Activated CD4-positive, alpha-beta T cell treated with anti-CD3 and anti-CD28 coated beads, Interleukin-2, amount 10 ng/mL, durations not matched to agents 7 days and 5 days (primary cell): ENCODE measurements around the gene SPC24. TPM values are rescaled to one million over a fixed set of nuclear protein-coding genes. Genes with fewer than 3 reads are reported as not detected.
"Not testable (repeated sequence)": the region's sequence is repeated elsewhere in the genome, so short reads cannot be mapped to it uniquely, and the experiment has no call there.

Experiments
- CTCF ChIA-PET: fragments of 350-600 bp; sonication (Branson Sonifier 250); formaldehyde crosslinking; loops from one replicate; lab custom pipeline; 2021; ENCODE audit warnings: antibody characterized with exemption; lab: Charles Lee
- POLR2A ChIA-PET: fragments of 350-600 bp; sonication (Branson Sonifier 250); formaldehyde crosslinking; loops from one replicate; lab custom pipeline; 2021; ENCODE audit warnings: antibody characterized with exemption; lab: Charles Lee
- DNase-seq: peaks from one replicate; pipeline ENCODE4 v3.0.0-alpha.2; 2020
- H3K27ac Mint-ChIP-seq: one replicate; pipeline ENCODE4 v1.8.0; 2021; ENCODE audit warnings: mild to moderate bottlenecking, moderate library complexity, mixed read lengths
- H3K27me3 Mint-ChIP-seq: one replicate; pipeline ENCODE4 v1.8.0; 2021; ENCODE audit warnings: mixed read lengths
- H3K36me3 Mint-ChIP-seq: one replicate; pipeline ENCODE4 v1.8.0; 2021; ENCODE audit warnings: low read depth, mixed read lengths
- H3K4me1 Mint-ChIP-seq: one replicate; pipeline ENCODE4 v1.8.0; 2021; ENCODE audit warnings: mixed read lengths
- H3K4me3 Mint-ChIP-seq: one replicate; pipeline ENCODE4 v1.8.0; 2021; ENCODE audit warnings: mild to moderate bottlenecking, moderate library complexity, mixed read lengths
- H3K9me3 Mint-ChIP-seq: one replicate; pipeline ENCODE4 v1.8.0; 2021; ENCODE audit warnings: mixed read lengths
- total RNA-seq, 2 experiments: library from RNA; stranded (reverse); gene quantifications; one replicate each; pipeline ENCODE4 v1.2.3, GENCODE V29; 2021

Gene SPC24
- total RNA-seq, 2 experiments from 2014 or later: 80.4 to 97.3 TPM

DNA sequence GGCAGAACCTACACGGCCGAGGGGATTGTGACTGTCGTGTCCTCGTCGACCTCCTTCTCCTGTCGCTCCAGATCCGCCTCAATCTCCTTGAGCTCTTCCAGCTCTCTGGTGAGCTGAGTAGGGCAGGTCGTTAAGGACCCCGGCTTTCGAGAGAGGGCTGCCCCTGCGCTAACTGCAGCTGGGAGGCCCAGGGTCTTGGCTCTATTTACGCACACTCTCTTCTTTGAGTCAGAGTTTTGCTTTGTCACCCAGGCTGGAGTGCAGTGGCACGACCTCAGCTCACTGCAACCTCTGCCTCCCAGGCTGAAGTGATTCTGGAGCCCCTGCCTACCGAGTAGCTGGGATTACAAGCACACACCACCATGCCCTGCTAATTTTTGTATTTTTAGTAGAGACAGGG is 7.6 kb downstream of the SPC24 start:
- no peak for DNase-seq
- Mint-ChIP-seq H3K4me1 (peaks cover 22% of the 10 kb centered on the region), H3K36me3 (peaks cover 57% of the 10 kb centered on the region), H3K27ac (no peak overlapping the region), H3K27me3 (no peaks in the 10 kb centered on the region), H3K4me3 (no peak overlapping the region), H3K9me3 (no peaks in the 10 kb centered on the region)
- ChIA-PET CTCF (interaction anchor here (0.6 to 1.0 kb wide), 2 partner anchors 10 to 59 kb away, joined by 4 to 5 read pairs; no protein-coding TSS in a partner anchor), POLR2A (interaction anchor here (0.6 kb wide), 1 partner anchor 53 kb away, joined by 3 read pairs; no protein-coding TSS in a partner anchor)

DNA sequence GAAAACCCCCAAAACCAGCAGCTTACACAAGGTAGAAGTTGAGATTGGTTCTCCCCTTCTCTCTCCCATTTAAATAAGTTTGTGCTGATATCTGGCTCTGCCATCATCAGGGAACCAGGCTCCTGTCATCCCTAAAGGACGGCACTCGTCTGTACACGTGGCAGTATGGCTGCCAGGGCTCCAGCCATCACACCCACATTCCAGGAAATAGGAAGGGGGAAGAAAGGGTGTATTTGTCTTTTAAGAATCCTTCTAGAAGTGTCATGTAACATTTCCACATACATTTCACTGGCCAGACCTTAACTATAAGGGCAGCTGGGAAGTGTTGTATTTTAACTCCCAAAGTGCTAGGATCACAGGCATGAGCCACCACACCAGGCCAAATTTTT is 10.1 kb downstream of the SPC24 start:
- CTCF ChIA-PET: no interaction called here
- Mint-ChIP-seq H3K27ac (no peak overlapping the region), H3K27me3 (no peaks in the 10 kb centered on the region), H3K9me3 (no peaks in the 10 kb centered on the region), H3K36me3 (peaks cover 44% of the 10 kb centered on the region), H3K4me1 (peaks cover 9% of the 10 kb centered on the region), H3K4me3 (no peak overlapping the region)
- POLR2A ChIA-PET: no interaction called here
- no peak for DNase-seq

DNA sequence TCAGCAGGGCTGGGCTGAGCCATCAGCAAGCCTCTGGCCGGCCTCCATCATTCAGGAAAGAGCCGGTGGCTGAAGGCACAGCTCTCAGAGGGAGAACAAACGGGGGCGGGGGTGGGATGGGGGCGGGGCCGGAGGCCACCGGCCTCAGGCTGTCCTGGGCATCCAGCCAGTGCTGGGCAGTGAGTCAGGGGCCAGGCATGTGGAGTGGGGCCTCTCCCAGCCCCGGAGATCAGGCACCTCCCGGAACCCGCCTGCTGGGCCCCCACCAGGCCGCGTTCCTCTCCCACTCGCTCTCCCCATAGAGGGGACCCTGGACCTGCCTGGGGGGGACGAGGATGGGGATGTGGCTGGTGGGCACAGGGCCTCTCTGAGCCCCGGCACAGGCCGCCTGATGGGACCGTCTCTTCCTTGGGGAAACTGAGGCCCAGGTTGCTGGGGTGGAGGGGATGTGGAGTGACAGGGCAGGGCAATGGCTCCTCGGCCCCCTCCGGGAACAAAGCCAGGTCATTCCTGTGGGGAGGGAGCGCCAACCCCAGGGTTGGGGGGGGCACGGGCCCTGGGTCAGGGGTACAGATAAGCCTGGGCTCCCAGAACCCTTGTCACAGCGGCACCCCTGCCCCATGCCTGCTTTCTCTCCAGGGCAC is 12.9 kb downstream of the SPC24 start:
- Mint-ChIP-seq H3K36me3 (peaks cover 28% of the 10 kb centered on the region), H3K27me3 (peaks cover 1% of the 10 kb centered on the region), H3K4me1 (peaks cover 15% of the 10 kb centered on the region), H3K27ac (no peak overlapping the region), H3K4me3 (no peak overlapping the region), H3K9me3 (no peaks in the 10 kb centered on the region)
- CTCF ChIA-PET: interaction anchor here (1.4 kb wide), 1 partner anchor 12 kb away, joined by 3 read pairs; no protein-coding TSS in a partner anchor
- POLR2A ChIA-PET: no interaction called here
- DNase-seq: no peak

DNA sequence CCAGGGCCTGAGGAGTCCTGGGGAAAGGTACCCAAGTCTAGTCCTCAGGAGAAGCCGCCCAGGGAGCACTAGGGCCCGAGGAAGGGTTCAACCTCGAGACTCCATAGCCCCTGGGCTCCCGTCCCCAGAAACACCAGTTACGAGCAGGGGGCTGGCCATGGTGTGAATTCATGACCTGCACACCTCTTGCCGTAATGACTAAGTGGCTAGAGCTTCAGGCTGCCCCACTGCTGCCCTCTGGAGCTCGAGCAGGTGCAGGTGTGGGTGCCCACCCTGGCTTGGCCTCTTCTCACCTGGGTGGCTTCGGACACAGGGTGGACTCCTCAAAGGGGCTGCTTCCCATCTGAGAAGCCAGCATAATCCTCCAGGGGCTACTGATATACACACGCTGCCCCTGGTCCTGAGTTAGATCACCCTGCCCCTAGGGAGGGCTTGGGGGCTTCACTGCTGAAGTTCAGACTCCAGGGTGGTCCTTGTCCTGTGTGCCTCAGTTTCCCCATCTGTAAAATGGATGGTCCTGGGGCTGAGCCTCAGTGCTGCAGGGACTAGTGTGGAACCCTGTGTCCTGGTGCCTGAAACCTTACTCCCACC is 13.6 kb downstream of the SPC24 start:
- H3K4me1 Mint-ChIP-seq: peaks cover 20% of the 10 kb centered on the region
- ChIA-PET POLR2A (no interaction called here), CTCF (interaction anchor here (1.4 kb wide), 1 partner anchor 11 kb away, joined by 3 read pairs; no protein-coding TSS in a partner anchor)

DNA sequence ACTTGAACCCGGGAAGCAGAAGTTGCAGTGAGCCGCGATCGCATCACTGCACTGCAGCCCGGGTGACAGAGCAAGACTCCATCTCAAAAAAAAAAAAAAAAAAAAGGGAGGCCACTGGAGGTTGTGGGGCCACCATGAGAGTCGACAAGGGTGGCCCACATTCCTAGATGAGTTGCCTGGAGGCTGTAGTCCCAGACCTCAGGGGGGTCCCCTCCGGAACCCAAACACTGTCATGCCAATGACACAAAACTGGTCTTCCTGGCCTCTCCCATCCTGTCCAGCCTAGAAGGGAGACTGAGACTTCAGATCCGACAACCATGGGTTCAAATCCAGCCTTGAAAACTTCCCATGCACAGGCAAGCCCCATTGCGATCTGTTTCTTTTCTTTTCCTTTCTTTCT is 14.7 kb downstream of the SPC24 start:
- no peak overlapping the region for H3K27ac Mint-ChIP-seq
- H3K4me1 Mint-ChIP-seq: peaks cover 21% of the 10 kb centered on the region
- CTCF ChIA-PET: no interaction called here
- POLR2A ChIA-PET: interaction anchor here (0.6 kb wide), 1 partner anchor 382 kb away, joined by 12 read pairs; no protein-coding TSS in a partner anchor
- no peaks in the 10 kb centered on the region for H3K9me3 Mint-ChIP-seq
- H3K4me3 Mint-ChIP-seq: no peak overlapping the region
- no peak for DNase-seq
- peaks cover 12% of the 10 kb centered on the region for H3K36me3 Mint-ChIP-seq
- peaks cover 1% of the 10 kb centered on the region for H3K27me3 Mint-ChIP-seq

More for the DNA sequence above, 13.6 kb downstream of the SPC24 start:
- Mint-ChIP-seq H3K4me3 (no peak overlapping the region), H3K9me3 (no peaks in the 10 kb centered on the region), H3K27ac (no peak overlapping the region), H3K27me3 (peaks cover 1% of the 10 kb centered on the region), H3K36me3 (peaks cover 22% of the 10 kb centered on the region)
- DNase-seq: no peak

DNA sequence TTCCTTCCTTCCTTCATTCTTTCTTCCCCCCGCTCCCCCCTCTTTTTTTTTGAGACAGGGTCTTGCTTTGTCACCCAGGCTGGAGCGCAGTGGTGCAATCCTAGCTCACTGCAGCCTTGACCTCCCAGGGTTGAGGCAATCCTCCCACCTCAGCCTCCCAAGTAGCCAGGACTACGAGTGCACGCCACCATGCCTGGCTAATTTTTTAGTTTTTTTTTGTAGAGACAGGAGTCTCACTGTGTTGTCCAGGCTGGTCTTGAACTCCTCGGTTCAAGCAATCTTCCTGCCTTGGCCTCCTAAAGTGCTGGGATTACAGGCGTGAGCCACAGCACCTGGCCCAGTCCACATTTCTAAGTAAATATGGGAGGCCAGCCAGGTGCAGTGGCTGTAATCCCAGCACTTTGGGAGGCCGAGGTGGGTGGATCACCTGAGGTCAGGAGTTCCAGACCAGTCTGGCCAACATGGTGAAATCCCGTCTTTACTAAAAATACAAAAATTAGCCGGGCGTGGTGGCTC is 15.5 kb downstream of the SPC24 start:
- H3K4me1 Mint-ChIP-seq: peaks cover 20% of the 10 kb centered on the region
- DNase-seq, POLR2A ChIA-PET, H3K9me3 Mint-ChIP-seq, H3K4me3 Mint-ChIP-seq, H3K27me3 Mint-ChIP-seq, H3K27ac Mint-ChIP-seq, H3K36me3 Mint-ChIP-seq: not testable (repeated sequence)
- CTCF ChIA-PET: interaction anchor here (0.6 to 0.7 kb wide), 2 partner anchors 90 to 1459 kb away, joined by 3 read pairs; no protein-coding TSS in a partner anchor

DNA sequence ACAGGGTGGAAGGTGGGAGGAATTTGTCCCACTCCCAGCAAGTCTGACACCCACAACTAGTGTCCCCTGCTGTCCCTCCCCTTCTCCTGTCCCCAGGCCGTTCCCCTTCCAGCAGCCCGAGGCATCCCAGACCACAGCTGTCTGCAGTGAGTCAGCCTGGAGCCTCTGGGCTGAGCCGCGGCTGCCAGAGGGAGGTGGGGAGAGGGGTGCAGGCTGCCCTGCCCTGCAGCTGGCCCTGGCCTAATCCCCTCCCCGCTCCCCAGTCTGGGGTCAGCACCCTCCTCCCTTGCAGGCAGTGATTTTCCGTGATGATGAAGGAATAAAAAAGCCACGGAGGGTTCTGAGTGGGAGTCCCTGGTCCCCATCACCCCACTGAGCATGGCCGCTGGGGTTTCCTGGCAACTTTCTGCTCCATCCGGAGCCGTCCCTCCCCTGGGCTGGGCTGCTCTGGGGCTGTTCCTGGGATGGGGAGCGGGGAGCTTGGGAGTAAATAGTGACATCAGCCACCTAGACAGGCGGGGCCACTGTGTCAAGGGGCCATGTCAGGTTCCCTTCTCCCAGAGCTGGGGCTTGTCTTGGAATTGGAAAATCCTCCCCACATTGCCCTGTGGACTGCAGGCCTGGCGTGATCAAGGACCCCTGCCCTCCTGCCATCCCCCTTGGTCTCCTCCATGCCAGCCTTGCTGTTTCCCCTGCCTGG is 16.8 kb downstream of the SPC24 start:
- DNase-seq: no peak
- Mint-ChIP-seq H3K36me3 (peaks cover 2% of the 10 kb centered on the region), H3K27me3 (peaks cover 1% of the 10 kb centered on the region), H3K4me1 (peaks cover 19% of the 10 kb centered on the region), H3K27ac (no peak overlapping the region), H3K4me3 (no peak overlapping the region), H3K9me3 (no peaks in the 10 kb centered on the region)
- CTCF ChIA-PET: interaction anchor here (0.7 to 2.0 kb wide), 9 partner anchors 9 to 1197 kb away, joined by 3 to 6 read pairs (median 3); no protein-coding TSS in a partner anchor
- POLR2A ChIA-PET: no interaction called here

DNA sequence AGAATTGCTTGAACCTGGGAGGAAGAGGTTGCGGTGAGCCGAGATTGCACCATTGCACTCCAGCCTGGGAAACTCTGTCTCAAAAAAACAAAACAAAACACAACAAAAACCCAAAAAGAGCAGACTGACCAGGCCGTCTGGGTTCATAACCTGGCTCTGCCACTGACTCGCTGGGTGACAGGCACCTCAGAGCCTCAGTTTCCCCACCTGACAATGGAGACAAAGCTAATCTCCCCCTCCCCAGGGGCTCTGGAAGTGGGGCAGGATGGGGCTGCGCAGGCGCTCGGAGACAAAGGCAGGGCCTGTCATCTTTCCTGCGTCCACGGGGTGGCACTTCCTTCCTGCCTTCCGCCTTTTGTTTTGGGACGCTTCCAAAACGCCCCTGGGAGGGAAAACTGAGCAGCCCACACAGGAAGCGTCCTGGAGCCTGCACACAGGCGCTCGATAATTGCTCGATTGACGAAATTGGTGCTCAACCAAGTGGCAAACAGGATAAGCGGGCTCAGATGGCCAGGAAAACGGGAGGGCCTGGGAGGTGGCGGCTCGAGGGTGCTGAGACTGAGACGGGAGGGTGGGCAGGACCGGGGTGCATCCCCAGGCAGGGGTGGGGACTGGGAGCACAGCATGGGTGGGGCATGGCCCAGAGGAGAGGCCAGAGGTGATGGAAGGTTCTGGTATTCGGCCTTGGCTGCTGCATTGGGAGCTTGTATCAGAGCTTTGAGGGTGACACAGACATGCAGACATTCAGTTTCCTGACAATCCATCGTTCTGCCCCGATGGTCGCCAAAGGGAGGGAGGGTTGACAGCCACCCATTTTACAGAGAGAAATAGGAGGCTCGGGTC is 17.8 kb downstream of the SPC24 start:
- ChIA-PET POLR2A (no interaction called here), CTCF (interaction anchor here (0.7 to 2.0 kb wide), 8 partner anchors 10 to 345 kb away, joined by 3 to 6 read pairs (median 4); no protein-coding TSS in a partner anchor)
- Mint-ChIP-seq H3K27me3 (peaks cover 1% of the 10 kb centered on the region), H3K9me3 (no peaks in the 10 kb centered on the region), H3K27ac (peak overlapping the region; percentile 43), H3K4me1 (peaks cover 11% of the 10 kb centered on the region), H3K36me3 (peaks cover 6% of the 10 kb centered on the region), H3K4me3 (peak overlapping the region; percentile 63)
- peak; percentile 60 for DNase-seq

DNA sequence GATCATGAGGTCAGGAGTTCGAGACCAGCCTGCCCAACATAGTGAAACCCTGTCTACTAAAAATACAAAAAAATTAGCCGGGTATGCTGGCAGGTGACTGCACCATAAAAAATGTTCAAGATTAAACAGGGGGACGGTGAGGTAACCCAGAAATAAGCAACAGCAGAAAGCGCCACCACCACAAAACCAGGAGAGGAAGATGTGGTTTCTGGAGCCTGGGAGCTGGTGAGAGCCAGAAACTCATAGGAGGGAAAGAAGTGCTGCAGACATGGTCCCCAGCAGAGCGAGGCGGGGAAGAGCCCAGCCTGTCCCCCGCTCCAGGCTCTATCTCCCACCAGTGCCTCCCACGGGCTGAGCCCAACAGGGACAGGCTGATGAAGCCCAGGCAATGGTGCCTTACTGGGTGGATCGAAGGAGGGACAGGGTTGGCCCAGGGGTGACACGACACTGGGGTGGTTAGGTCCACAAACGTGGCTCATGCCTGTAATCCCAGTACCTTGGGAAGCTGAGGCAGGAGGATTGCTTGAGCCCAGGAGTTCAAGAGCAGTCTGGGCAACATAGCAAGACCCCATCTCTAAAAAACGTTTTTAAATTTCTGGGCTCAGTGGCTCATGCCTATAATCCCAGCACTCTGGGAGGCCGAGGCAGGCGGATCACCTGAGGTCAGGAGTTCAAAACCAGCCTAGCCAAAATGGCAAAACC is 19.0 kb downstream of the SPC24 start:
- Mint-ChIP-seq H3K27ac (no peak overlapping the region), H3K4me1 (peaks cover 11% of the 10 kb centered on the region), H3K36me3 (peaks cover 15% of the 10 kb centered on the region), H3K4me3 (no peak overlapping the region), H3K27me3 (peaks cover 1% of the 10 kb centered on the region), H3K9me3 (no peaks in the 10 kb centered on the region)
- DNase-seq: no peak
- ChIA-PET POLR2A (no interaction called here), CTCF (interaction anchor here (0.9 kb wide), 1 partner anchor 101 kb away, joined by 4 read pairs; no protein-coding TSS in a partner anchor)

DNA sequence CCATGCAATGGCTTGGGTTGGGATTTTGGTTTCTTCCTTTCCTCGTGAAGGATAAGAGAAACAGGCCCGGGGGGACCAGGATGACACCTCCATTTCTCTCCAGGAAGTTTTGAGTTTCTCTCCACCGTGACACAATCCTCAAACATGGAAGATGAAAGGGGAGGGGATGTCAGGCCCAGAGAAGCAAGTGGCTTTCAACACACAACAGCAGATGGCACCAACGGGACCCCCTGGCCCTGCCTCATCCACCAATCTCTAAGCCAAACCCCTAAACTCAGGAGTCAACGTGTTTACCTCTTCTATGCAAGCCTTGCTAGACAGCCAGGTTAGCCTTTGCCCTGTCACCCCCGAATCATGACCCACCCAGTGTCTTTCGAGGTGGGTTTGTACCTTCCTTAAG is 24.1 kb downstream of the SPC24 start:
- ChIA-PET POLR2A (no interaction called here), CTCF (interaction anchor here (1.3 kb wide), 1 partner anchor 11 kb away, joined by 3 read pairs; no protein-coding TSS in a partner anchor)
- H3K9me3 Mint-ChIP-seq: no peaks in the 10 kb centered on the region
- H3K4me1 Mint-ChIP-seq: no peaks in the 10 kb centered on the region
- no peak overlapping the region for H3K27ac Mint-ChIP-seq
- no peaks in the 10 kb centered on the region for H3K27me3 Mint-ChIP-seq
- H3K36me3 Mint-ChIP-seq: peaks cover 49% of the 10 kb centered on the region
- no peak overlapping the region for H3K4me3 Mint-ChIP-seq
- no peak for DNase-seq

DNA sequence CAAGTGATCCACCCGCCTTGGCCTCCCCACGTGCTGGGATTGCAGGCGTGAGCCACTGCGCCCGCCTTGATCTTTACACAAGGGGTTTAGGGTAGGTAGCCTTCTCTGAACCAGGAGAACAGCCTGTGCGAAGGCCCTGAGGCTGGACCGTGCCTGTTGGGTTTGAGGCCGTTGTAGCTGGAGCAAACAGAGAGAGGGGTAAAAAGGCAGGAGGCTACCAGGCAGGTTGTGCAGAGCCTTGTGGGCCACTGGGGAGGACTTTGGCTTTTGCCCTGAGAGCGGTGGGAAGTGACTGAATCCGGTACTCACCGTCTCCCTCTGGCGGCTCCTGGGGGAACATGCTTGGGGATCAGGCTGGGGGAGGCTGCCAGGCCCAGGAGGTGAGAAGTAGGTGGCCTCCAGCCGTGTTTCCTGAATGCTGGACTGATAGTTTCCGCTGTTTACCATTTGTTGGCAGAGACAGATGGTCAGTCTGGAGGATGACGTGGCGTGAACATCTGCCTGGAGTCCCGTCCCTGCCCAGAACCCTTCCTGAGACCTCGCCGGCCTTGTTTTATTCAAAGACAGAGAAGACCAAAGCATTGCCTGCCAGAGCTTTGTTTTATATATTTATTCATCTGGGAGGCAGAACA is 24.6 kb downstream of the SPC24 start:
- Mint-ChIP-seq H3K27me3 (no peaks in the 10 kb centered on the region), H3K27ac (no peak overlapping the region), H3K36me3 (peaks cover 55% of the 10 kb centered on the region), H3K4me3 (no peak overlapping the region), H3K4me1 (peaks cover 2% of the 10 kb centered on the region), H3K9me3 (no peaks in the 10 kb centered on the region)
- peak; percentile 68 for DNase-seq
- CTCF ChIA-PET: interaction anchor here (0.7 to 1.3 kb wide), 2 partner anchors 11 to 113 kb away, joined by 3 to 4 read pairs; no protein-coding TSS in a partner anchor
- POLR2A ChIA-PET: no interaction called here
